PC-3 (cell line): ENCODE results near the gene RTBDN. TPM values are rescaled to one million over a fixed set of nuclear protein-coding genes. Genes with fewer than 3 reads are reported as not detected.

Experiments
- ATAC-seq: fragments of 200-7000 bp; cut with Tn5 transposase; 2 replicates; pipeline ENCODE4 v1.9.1; 2020; ENCODE audit warnings: mild to moderate bottlenecking, moderate library complexity
- BruUV-seq: library from RNA; stranded (reverse); fragments of 400-500 nt; replicated peaks from 2 replicates; lab custom pipeline; 2021; lab: Mats Ljungman, UMichigan
- CTCF ChIA-PET: fragments of 300-600 bp; sonication (Branson Sonifier 250); formaldehyde crosslinking; loops from one replicate; lab custom pipeline; 2022; ENCODE audit warnings: antibody characterized with exemption; lab: Charles Lee
- POLR2A ChIA-PET: fragments of 300-600 bp; sonication (Branson Sonifier 250); formaldehyde crosslinking; loops from one replicate; lab custom pipeline; 2022; ENCODE audit warnings: antibody characterized with exemption; ENCODE audit not compliant: unreplicated experiment; lab: Charles Lee
- DNase-seq: peaks from one replicate; pipeline ENCODE4 v3.0.0-alpha.2; 2015
- H2AFZ ChIP-seq: fragments of 300-600 bp; sonication (generic); 2 replicates; pipeline ENCODE4 v1.6.0; 2016; ENCODE audit warnings: antibody characterized with exemption, low read length
- H3F3A ChIP-seq: fragments of 300-600 bp; sonication (generic); one replicate; pipeline ENCODE4 v1.6.0; 2017; ENCODE audit warnings: antibody characterized with exemption, low read length, control low read depth, mild to moderate bottlenecking; ENCODE audit not compliant: unreplicated experiment
- H3K27ac ChIP-seq: fragments of 300-600 bp; sonication (generic); 2 replicates; pipeline ENCODE4 v1.5.1; 2016; ENCODE audit warnings: mild to moderate bottlenecking, low read length
- H3K27me3 ChIP-seq: fragments of 300-600 bp; sonication (generic); 2 replicates; pipeline ENCODE4 v1.6.1; 2016; ENCODE audit warnings: low read length, mixed read lengths
- H3K36me3 ChIP-seq: fragments of 300-600 bp; sonication (generic); 2 replicates; pipeline ENCODE4 v1.6.1; 2016; ENCODE audit warnings: low read depth, mixed run types, low read length, mixed read lengths
- H3K4me1 ChIP-seq: fragments of 300-600 bp; sonication (generic); 2 replicates; pipeline ENCODE4 v1.5.1; 2016; ENCODE audit warnings: low read length; ENCODE audit not compliant: insufficient read depth
- H3K4me2 ChIP-seq: fragments of 300-600 bp; sonication (generic); 2 replicates; pipeline ENCODE4 v1.6.0; 2016; ENCODE audit warnings: low read length
- H3K4me3 ChIP-seq: fragments of 300-600 bp; sonication (generic); 2 replicates; pipeline ENCODE4 v1.5.1; 2016; ENCODE audit warnings: mild to moderate bottlenecking, low read length, mixed read lengths
- H3K79me2 ChIP-seq: fragments of 300-600 bp; sonication (generic); 2 replicates; pipeline ENCODE4 v1.6.1; 2017; ENCODE audit warnings: low read length, mixed read lengths
- H3K9ac ChIP-seq: fragments of 300-600 bp; sonication (generic); 2 replicates; pipeline ENCODE4 v1.6.0; 2016; ENCODE audit warnings: mild to moderate bottlenecking, low read length
- H3K9me2 ChIP-seq: fragments of 300-600 bp; sonication (generic); replicated peaks from 2 replicates; pipeline ENCODE4 v1.6.1; 2016; ENCODE audit warnings: mixed run types, low read length, mixed read lengths
- H3K9me3 ChIP-seq: fragments of 300-600 bp; sonication (generic); 2 replicates; pipeline ENCODE4 v1.6.1; 2016; ENCODE audit warnings: low read length, mixed read lengths
- H4K20me1 ChIP-seq: fragments of 300-600 bp; sonication (generic); 2 replicates; pipeline ENCODE4 v1.6.1; 2016; ENCODE audit warnings: low read length, mixed read lengths
- CTCF ChIP-seq: fragments of 300-600 bp; sonication (generic); conservative IDR thresholded peaks from 2 replicates; pipeline ENCODE4 v1.5.1; 2017; ENCODE audit warnings: antibody characterized with exemption, low read depth, mild to moderate bottlenecking, low read length
- EZH2 ChIP-seq: fragments of 300-600 bp; sonication (generic); IDR thresholded peaks from one replicate; pipeline ENCODE4 v1.6.1; 2017; ENCODE audit warnings: antibody characterized with exemption, mild to moderate bottlenecking, low read length; ENCODE audit not compliant: unreplicated experiment
- EZH2phosphoT487 ChIP-seq: fragments of 300-600 bp; sonication (generic); IDR thresholded peaks from 2 replicates; pipeline ENCODE4 v1.6.1; 2018; ENCODE audit warnings: mild to moderate bottlenecking, antibody characterized with exemption, low read length, borderline replicate concordance
- intact Hi-C: fragments of 100-400 bp; cut with micrococcal nuclease; formaldehyde crosslinking; loops from 2 replicates; pipeline ENCODE4 v1.9.0; 2023
- total RNA-seq: library from RNA; depleted of rRNA; stranded (reverse); fragments of >200 nt; gene quantifications from 2 replicates; pipeline ENCODE4 v1.2.3, GENCODE V29; 2014

Gene RTBDN
- total RNA-seq, 1 experiment from 2014 or later, result 3.7 TPM

GRCh38 chr19:12779162-12779993 is 55.0 kb downstream of the RTBDN start:
- peaks cover 44% of the 10 kb centered on the region for H3K4me1 ChIP-seq
- peak overlapping the region; percentile 89; the same call in 1 of the 2 replicates for H3K4me2 ChIP-seq
- H3K9me2 ChIP-seq, result no peaks in the 10 kb centered on the region
- POLR2A ChIA-PET, result no interaction called here
- H3K4me3 ChIP-seq, result no peak overlapping the region
- CTCF ChIA-PET, result no interaction called here
- intact Hi-C loops, result loop anchor here (5.0 kb wide), 1 partner anchor 68 kb away; no protein-coding TSS in a partner anchor
- no peaks in the 10 kb centered on the region for H3K36me3 ChIP-seq
- 0 out of 2 replicates have a peak overlapping the region, but pooled peaks have one; percentile 59 for H3K9ac ChIP-seq
- DNase-seq (peak; percentile 27), ATAC-seq (no peak)
- H2AFZ ChIP-seq, result peak overlapping the region; percentile 86; the same call in 1 of the 2 replicates
- H3K79me2 ChIP-seq, result no peaks in the 10 kb centered on the region
- BruUV-seq, result no TSS peak
- no peaks in the 10 kb centered on the region for H3K27me3 ChIP-seq
- H4K20me1 ChIP-seq, result no peaks in the 10 kb centered on the region
- TF ChIP-seq EZH2 (no peak), EZH2phosphoT487 (no peak), CTCF (peak; percentile 15; the same call in 1 of the 2 replicates)
- no peak overlapping the region for H3K27ac ChIP-seq
- H3K9me3 ChIP-seq, result no peaks in the 10 kb centered on the region
- H3F3A ChIP-seq, result peaks cover 5% of the 10 kb centered on the region

GRCh38 chr19:12778905-12779161 is 55.5 kb downstream of the RTBDN start:
- Histone ChIP-seq H3K9ac (0 out of 2 replicates have a peak overlapping the region, but pooled peaks have one; percentile 59), H4K20me1 (no peaks in the 10 kb centered on the region), H3F3A (peaks cover 6% of the 10 kb centered on the region), H3K4me3 (peak overlapping the region; percentile 68), H3K36me3 (no peaks in the 10 kb centered on the region), H3K79me2 (no peaks in the 10 kb centered on the region), H3K9me2 (no peaks in the 10 kb centered on the region), H2AFZ (peak overlapping the region; percentile 86), H3K27me3 (no peaks in the 10 kb centered on the region), H3K9me3 (no peaks in the 10 kb centered on the region), H3K4me1 (peaks cover 44% of the 10 kb centered on the region), H3K27ac (peak overlapping the region; percentile 33; the same call in 1 of the 2 replicates), H3K4me2 (peak overlapping the region; percentile 89)
- TF ChIP-seq CTCF (no peak), EZH2 (no peak), EZH2phosphoT487 (no peak)
- intact Hi-C loops, result loop anchor here (5.0 kb wide), 1 partner anchor 68 kb away; no protein-coding TSS in a partner anchor
- no TSS peak for BruUV-seq
- CTCF ChIA-PET, result interaction anchor here (1.0 to 1.3 kb wide), 2 partner anchors 10 to 17 kb away, joined by 4 to 5 read pairs; no protein-coding TSS in a partner anchor
- POLR2A ChIA-PET, result interaction anchor here (0.8 kb wide), 1 partner anchor 13 kb away, joined by 8 read pairs; the partner anchor contains the start of gene JUNB
- DNase-seq (no peak), ATAC-seq (no peak)
